BJ (cell line): ENCODE data around the gene DNMT1. TPM values are rescaled to one million over a fixed set of nuclear protein-coding genes. Genes with fewer than 3 reads are reported as not detected.

ENCODE experiments used
- CTCF ChIA-PET: fragments of 350-600 bp; formaldehyde crosslinking; extraction: SDS; loops from one replicate; lab custom pipeline; 2021; ENCODE audit warnings: antibody characterized with exemption, inconsistent platforms; lab: Yijun Ruan, JAX
- POLR2A ChIA-PET: fragments of 300-600 bp; sonication (Branson Sonifier 250); formaldehyde crosslinking; extraction: SDS; loops from one replicate; lab custom pipeline; 2021; ENCODE audit warnings: antibody characterized with exemption; lab: Charles Lee
- DNase-seq: peaks from one replicate; pipeline ENCODE4 v3.0.0-alpha.2; 2011; ENCODE audit warnings: low read depth
- H3K27me3 ChIP-seq: 2 replicates; pipeline ENCODE4 v1.6.0; 2011; ENCODE audit warnings: low read length; ENCODE audit not compliant: control insufficient read depth, insufficient read depth
- H3K36me3 ChIP-seq: 2 replicates; pipeline ENCODE4 v1.5.1; 2011; ENCODE audit warnings: low read length; ENCODE audit not compliant: control insufficient read depth, insufficient read depth
- H3K4me3 ChIP-seq: 2 replicates; pipeline ENCODE4 v1.5.1; 2011; ENCODE audit warnings: low read depth, mild to moderate bottlenecking, control low read depth, low read length
- polyA plus RNA-seq: library from polyadenylated mRNA; depleted of rRNA; stranded (reverse); fragments of >200 nt; gene quantifications from 2 replicates; pipeline ENCODE4 v1.2.3, GENCODE V29; 2011
- TF ChIP-seq, protein P1 (sequence below): IDR thresholded peaks from 2 replicates; pipeline ENCODE4 v1.5.1; 2011; ENCODE audit warnings: low read depth, mild to moderate bottlenecking, control low read depth, inconsistent platforms, low read length, moderate library complexity; ENCODE audit not compliant: insufficient read depth

DNMT1 gene
- polyA plus RNA-seq, 1 experiment: 31.5 TPM

DNA sequence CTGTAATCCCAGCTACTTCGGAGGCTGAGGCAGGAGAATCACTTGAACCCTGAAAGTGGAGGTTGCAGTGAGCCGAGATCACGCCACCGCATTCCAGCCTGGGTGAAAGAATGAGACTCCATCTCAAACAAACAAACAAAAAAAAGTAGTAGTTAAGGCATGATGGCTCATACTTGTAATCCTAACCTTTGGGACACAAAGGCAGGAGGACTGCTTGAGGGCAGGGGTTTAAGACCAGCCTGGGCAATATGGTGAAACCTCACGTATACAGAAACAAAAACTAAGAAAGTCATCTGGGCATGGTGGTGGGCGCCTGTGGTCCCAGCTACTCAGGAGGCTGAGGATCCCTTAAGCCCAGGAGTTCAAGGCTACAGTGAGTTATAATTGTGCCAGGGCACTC, 1.8 kb downstream of the DNMT1 start:
- CTCF ChIA-PET: no interaction called here

DNA sequence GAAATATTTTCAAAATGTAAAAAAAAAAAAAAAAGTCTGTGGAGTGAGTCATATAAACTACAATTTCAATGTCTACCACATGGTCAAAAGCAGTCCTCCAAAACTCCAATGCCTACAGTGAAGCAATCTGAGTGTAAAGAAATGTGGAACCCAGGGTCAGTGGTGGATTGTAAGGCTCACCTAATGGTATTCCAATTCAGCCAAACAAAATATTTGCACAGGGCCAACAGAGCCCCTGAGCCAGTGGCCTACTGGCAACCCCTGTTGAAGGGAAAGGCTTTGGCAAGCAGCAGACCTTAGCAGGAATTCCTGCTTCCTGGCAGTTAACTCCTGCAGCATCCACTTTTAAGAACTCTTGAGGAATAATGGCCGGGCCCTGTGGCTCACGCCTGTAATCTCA, 3.4 kb downstream of the DNMT1 start:
- H3K4me3 ChIP-seq: no peak overlapping the region
- ChIA-PET CTCF (interaction anchor here (0.6 to 1.2 kb wide), 2 partner anchors 59 to 79 kb away, joined by 4 to 6 read pairs; no protein-coding TSS in a partner anchor), POLR2A (no interaction called here)
- no peaks in the 10 kb centered on the region for H3K27me3 ChIP-seq
- DNase-seq: peak; percentile 36
- TF ChIP-seq, protein P1, sequence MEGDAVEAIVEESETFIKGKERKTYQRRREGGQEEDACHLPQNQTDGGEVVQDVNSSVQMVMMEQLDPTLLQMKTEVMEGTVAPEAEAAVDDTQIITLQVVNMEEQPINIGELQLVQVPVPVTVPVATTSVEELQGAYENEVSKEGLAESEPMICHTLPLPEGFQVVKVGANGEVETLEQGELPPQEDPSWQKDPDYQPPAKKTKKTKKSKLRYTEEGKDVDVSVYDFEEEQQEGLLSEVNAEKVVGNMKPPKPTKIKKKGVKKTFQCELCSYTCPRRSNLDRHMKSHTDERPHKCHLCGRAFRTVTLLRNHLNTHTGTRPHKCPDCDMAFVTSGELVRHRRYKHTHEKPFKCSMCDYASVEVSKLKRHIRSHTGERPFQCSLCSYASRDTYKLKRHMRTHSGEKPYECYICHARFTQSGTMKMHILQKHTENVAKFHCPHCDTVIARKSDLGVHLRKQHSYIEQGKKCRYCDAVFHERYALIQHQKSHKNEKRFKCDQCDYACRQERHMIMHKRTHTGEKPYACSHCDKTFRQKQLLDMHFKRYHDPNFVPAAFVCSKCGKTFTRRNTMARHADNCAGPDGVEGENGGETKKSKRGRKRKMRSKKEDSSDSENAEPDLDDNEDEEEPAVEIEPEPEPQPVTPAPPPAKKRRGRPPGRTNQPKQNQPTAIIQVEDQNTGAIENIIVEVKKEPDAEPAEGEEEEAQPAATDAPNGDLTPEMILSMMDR: no peak
- peaks cover under 1% of the 10 kb centered on the region; the same call in 1 of the 2 replicates for H3K36me3 ChIP-seq

More for the DNA sequence above, 1.8 kb downstream of the DNMT1 start:
- DNase-seq: no peak
- TF ChIP-seq, protein P1: no peak
- POLR2A ChIA-PET: no interaction called here
- no peaks in the 10 kb centered on the region for H3K27me3 ChIP-seq
- no peaks in the 10 kb centered on the region; the same call in 1 of the 2 replicates for H3K36me3 ChIP-seq
- H3K4me3 ChIP-seq: no peak overlapping the region

DNA sequence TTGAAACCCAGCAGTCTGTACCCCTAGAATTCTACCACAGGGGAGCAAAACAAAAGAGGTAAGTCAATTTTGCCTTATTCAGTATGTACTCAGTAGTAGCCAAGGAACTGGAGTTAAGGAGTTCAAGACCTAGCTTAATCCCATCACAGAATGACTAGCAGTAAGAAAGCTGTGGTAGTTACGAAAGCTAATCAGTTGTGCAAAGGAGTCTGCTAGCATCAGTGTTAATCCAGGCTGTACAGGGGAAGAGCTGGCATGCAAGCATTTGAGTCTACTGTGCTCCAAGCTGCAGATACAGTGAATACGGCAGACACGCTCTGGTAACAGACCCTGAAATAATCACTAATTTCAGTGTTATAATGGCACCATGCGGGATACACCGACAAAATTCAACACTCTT, 4.7 kb downstream of the DNMT1 start:
- ChIA-PET CTCF (interaction anchor here (0.7 to 1.2 kb wide), 2 partner anchors 10 to 25 kb away, joined by 3 read pairs; no protein-coding TSS in a partner anchor), POLR2A (no interaction called here)

DNA sequence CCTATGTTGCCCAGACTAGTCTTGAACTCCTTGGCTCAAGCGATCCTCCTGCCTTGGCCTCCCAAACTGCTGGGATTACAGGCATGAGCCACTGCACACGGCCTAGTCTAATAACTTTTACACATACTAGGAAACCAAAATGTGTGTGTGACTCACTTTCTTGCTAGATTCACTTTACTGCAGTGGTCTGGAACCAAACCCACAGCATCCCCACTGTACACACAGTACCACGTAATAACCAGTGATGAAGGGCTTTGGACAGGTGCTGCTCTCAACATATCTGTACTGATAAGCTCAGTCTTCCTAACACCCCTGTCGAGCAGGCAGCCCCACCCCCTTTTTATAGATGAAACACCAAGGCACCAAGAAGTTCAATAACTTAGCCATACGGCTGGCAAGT, 5.1 kb downstream of the DNMT1 start:
- Histone ChIP-seq H3K27me3 (no peaks in the 10 kb centered on the region), H3K4me3 (no peak overlapping the region), H3K36me3 (peaks cover 3% of the 10 kb centered on the region)
- ChIA-PET CTCF (interaction anchor here (1.2 to 2.2 kb wide), 2 partner anchors 11 to 61 kb away, joined by 3 to 9 read pairs; no protein-coding TSS in a partner anchor), POLR2A (no interaction called here)
- no peak for DNase-seq
- TF ChIP-seq, protein P1: no peak

More for the DNA sequence above, 4.7 kb downstream of the DNMT1 start:
- no peaks in the 10 kb centered on the region for H3K27me3 ChIP-seq
- DNase-seq: no peak
- TF ChIP-seq, protein P1: no peak
- H3K4me3 ChIP-seq: no peak overlapping the region
- peaks cover 1% of the 10 kb centered on the region; the same call in 1 of the 2 replicates for H3K36me3 ChIP-seq

DNA sequence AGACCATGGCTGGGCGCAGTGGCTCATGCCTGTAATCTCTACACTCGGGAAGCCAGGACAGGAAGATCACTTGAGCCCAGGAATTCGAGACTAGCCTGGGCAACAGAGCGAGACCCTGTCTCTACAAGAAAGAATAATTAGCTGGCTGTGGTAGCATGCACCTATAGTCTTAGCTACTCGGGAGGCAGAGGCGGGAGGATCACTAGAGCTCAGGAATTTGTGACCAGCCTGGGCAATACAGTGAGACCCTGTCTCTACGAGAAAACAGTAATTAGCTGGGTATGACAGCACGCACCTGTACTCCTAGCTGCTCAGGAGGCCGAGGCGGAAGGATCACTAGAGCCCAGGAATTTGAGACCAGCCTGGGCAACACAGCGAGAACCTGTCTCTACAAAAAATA, 7.4 kb downstream of the DNMT1 start:
- TF ChIP-seq, protein P1: no peak
- POLR2A ChIA-PET: no interaction called here
- H3K27me3 ChIP-seq: no peaks in the 10 kb centered on the region
- no peak for DNase-seq
- H3K36me3 ChIP-seq: peaks cover 3% of the 10 kb centered on the region
- CTCF ChIA-PET: interaction anchor here (1.1 to 2.2 kb wide), 2 partner anchors 63 to 72 kb away, joined by 5 to 9 read pairs; no protein-coding TSS in a partner anchor
- H3K4me3 ChIP-seq: no peak overlapping the region
